GM12801 (cell line): ENCODE measurements around the gene FOXO3.

Experiments used
- CTCF ChIP-seq: IDR thresholded peaks from one replicate; pipeline ENCODE4 v1.5.1; 2011; ENCODE audit warnings: control low read depth; ENCODE audit not compliant: insufficient read length; ENCODE audit errors: extremely low read depth

The FOXO3 gene

GRCh38 chr6:108723594-108723993 lies 162.9 kb downstream of the FOXO3 start:
- TF ChIP-seq CTCF: no peak

- no peak for TF ChIP-seq CTCF
These were observed 166.1 kb downstream of the FOXO3 start for GRCh38 chr6:108726726-108727339.

GRCh38 chr6:108727966-108728730 lies 167.4 kb downstream of the FOXO3 start:
- no peak for TF ChIP-seq CTCF

GRCh38 chr6:108728826-108729225 lies 168.1 kb downstream of the FOXO3 start:
- TF ChIP-seq CTCF: no peak

GRCh38 chr6:108730635-108731515 lies 170.2 kb downstream of the FOXO3 start:
- no peak for TF ChIP-seq CTCF

GRCh38 chr6:108732091-108732870 lies 171.6 kb downstream of the FOXO3 start:
- no peak for TF ChIP-seq CTCF
